GM19240 (cell line): ENCODE measurements around the gene KAZALD1.

Experiments used
- DNase-seq: peaks from one replicate; pipeline ENCODE4 v3.0.0; 2011; ENCODE audit warnings: low spot score; ENCODE audit not compliant: insufficient read length

KAZALD1 gene

DNA sequence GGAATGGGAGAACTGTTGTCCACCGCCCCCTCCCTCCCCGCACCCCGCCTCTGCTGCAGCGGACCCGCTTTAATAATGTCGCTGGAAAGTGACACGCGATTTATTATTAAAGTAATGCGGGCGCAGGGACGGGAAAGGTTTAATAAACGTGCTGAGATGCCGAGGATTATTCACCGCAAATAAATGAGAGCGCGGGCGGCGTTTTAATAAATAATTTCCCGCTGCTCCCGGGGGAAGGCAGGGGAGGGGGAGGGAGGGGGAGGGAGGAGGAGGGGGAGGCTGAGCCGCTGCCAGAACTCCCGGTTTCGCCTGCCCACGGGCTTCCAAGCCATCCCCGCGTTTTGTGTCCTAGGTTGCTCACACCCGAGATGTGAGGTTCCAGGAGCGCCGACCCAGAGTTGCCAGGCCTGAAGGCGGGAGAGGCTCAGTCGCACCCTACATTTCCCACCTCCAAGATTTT is 5.1 kb downstream of the KAZALD1 start:
- no peak for DNase-seq

DNA sequence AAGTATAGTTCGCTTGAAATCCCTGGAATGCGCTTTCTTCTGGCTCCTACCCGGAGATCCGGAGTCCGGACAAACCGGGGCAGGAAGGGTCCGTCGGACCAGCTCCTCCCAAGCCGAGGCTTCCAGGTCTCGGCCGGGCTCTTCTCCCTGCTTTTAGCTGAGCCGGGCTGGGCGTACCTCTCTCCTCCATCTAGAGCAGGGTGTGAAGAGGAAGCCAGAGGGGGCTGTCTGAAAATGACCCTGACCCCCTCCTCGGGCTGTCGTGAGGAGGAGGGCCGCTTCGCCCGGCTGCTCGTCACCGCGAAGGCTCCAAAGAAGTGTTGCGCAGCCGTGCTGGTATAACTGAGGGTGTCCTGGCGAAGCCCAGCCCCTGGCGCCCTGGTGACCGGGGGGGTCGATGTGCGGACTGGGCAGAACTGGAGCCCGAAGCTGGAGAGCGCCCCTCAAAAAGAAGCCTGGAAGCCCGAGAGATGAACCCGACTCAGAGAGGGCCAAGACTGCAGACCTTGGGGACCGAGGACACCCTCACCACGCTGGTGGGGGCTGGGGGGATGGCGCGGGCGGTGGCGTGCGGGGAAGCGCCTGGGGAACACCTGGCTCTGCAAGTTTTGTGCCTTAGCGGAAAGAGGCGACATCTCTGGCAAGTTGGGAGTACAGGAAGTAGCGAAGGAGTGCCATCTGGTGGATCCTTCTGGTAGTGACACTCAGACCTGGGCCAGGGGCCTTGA is 5.7 kb downstream of the KAZALD1 start:
- peak; percentile 78 for DNase-seq

DNA sequence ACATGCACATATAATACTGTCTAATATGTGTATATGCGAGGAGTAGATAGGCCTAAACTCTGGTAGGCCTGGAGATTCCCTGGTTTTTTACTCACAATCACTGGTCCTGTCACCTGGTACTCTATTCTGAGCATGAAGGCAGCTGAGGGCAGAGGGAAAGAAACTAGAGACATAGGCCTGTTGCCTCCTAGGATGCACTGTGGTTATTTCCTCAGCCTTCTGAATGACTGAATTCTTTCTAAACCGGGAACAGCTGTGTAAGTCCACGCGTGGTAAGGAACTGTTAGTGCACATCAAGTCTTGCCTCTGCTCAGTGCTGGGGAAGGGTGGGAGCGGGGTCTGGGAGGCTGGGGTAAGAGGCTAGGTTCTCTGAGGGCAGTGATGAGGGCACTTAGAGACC is 7.7 kb downstream of the KAZALD1 start:
- DNase-seq = no peak

DNA sequence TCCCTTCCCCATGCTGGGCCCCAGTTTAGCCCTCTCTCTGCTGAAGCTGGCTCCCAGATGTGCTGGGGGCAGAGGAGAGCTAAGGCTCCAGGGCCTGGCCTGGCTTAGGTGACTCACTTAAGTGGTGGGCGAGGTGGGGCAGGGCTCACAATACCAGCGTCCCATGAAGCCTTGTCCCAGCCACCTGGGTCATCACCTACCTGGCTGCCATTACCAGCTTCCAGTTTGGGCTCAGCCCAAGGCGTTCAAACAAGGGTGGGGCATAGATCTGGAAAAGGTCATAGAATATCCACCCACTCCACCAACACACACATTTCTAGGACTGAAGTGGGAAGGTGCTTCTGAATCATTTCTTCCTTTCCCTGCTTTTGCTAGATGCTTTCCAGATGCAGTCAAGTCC is 8.3 kb downstream of the KAZALD1 start:
- no peak for DNase-seq

DNA sequence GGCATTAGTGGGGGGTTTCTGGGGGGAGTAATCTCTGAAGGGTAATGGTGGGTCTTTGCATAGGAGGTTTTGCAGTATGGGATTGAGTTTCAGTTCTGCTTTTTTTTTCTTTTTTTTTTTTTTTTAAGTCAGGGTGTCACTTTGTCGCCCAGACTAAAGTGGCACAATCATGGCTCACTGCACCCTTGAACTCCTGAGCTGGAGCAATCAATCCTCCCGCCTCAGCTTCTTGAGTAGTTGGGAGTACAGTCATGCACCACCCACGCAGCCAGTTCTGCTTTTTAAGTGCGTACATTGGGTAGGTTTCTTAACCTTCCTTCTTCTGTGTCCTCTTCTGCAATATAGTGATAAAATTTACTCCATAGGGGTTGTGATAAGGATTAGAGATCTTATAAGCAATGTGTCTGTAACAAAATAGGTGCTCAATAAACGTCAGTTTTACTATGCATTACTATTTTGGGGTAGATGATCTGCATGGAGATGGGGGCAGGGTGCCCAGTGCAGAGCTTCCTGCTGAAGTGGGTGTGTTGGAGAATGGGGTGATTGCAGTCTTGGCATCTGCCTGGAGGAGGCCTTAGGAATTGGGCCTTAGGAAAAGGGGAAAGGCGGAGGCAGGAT is 9.6 kb downstream of the KAZALD1 start:
- no peak for DNase-seq

DNA sequence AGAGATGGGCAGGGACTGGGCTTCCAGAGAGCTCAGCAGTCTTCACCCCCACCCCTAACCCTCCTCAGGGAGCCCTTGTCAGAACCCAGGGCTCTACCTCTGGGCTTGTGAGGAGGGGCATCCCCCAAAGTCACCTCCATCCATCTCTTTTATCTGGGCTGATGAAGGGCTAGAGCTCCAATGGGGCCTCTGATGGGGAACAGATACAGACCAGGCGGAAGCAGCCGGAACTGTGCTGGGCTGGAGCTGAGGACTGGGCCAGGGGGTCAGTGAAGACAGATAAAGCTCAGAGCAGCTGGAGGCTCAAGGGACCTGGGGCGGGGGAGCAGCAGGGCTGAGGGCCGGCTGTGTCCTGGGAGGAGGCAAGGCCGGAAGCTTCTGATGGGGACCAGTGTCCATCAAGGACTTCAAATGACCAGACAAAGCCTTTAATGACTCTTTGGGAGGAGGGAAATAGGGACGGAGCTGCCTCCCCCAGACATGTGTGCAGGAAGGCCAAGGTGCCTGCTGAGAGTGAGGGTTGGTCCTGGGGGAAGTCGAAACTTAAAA is 10.2 kb downstream of the KAZALD1 start:
- no peak for DNase-seq

DNA sequence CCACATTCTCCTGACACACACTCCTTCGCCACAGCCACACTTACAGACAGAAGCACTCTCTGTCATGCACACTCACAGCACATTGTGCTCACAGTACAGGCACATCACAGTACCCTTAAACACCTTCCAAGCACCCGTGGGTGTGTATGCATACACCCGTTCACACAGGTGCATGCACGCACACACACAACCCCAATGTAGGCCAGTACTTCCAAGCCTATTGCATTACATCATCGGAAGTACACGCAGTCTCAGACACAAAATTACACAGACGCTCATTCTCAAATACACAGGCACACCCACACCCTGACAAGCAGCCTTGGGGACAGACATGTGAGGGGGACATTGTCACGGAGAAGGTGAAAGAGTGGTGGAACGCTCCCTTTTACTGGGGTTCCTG is 11.1 kb downstream of the KAZALD1 start:
- DNase-seq = no peak

DNA sequence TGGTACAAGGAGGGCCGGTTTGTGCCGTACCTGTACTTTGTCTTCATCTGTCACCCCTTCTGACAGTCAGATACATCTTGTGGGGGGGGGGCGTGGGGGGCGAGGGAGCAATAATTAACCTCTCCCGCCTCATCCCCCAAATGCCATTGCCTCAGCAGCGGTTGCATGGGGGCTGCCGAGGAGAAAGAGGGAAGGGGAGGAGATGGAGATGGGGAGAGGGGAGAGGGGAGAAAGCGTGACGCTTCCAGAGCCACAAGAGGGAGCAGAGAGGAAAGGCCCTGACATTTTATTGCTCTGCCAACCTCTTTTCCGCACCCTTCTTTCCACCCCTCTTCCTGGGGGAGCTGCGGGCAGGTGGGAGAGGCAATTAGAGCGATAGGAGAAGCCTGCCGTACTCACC is 11.8 kb downstream of the KAZALD1 start:
- DNase-seq = no peak

DNA sequence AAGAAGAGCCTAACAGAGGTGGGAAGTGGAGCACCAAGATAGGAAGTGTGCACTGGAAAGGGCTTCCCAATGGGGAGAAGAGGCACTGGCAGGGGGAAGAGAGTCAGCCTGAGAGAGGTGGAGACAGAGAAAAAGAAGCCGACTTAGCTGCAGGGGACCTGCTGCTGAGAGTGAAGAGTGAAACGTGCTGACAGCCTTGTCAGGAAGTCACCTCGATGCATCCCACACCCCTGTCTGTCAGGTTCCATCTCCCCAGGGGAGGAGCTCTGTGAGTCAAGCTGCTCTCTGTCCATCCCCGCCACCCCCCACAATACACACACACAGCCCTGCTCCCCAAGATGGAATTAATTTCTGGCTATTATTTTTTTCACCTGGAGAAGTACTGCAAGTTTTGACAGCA is 14.0 kb downstream of the KAZALD1 start:
- DNase-seq = no peak

DNA sequence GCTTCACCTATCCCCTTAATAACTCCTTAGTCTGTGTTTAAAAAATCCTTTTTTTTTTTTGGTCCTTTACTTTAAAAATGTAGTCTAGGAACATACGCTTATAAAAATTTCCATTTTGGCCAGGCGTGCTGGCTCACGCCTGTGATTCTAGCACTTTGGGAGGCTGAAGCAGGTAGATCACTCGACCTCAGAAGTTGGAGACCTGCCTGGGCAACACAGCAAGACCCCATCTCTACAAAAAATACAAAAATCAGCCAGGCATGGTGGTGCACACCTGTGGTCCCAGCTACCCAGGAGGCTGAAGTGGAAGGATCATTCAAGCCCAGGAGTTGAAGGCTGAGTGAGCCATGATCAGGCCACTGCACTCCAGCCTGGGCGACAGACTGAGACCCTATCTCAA is 14.8 kb downstream of the KAZALD1 start:
- no peak for DNase-seq

DNA sequence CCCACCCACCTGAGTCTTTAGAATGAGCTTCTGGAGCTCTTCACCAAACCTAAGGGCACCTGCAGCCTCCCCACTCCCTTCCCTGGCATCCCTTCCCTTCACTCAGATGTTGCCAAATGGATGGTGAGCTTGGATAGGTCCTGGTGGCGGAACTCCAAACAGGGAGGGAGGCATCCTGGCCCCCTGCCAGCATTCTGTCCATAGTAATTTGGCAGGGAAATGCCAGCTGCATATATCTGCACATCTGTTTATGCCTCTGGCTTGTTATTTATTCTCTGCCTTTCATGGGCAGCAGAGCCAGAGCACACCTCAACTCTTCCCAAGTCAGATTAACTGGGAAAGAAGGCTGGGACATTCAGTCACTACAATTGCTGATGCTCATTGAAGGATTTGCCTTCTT is 18.1 kb downstream of the KAZALD1 start:
- DNase-seq = no peak

DNA sequence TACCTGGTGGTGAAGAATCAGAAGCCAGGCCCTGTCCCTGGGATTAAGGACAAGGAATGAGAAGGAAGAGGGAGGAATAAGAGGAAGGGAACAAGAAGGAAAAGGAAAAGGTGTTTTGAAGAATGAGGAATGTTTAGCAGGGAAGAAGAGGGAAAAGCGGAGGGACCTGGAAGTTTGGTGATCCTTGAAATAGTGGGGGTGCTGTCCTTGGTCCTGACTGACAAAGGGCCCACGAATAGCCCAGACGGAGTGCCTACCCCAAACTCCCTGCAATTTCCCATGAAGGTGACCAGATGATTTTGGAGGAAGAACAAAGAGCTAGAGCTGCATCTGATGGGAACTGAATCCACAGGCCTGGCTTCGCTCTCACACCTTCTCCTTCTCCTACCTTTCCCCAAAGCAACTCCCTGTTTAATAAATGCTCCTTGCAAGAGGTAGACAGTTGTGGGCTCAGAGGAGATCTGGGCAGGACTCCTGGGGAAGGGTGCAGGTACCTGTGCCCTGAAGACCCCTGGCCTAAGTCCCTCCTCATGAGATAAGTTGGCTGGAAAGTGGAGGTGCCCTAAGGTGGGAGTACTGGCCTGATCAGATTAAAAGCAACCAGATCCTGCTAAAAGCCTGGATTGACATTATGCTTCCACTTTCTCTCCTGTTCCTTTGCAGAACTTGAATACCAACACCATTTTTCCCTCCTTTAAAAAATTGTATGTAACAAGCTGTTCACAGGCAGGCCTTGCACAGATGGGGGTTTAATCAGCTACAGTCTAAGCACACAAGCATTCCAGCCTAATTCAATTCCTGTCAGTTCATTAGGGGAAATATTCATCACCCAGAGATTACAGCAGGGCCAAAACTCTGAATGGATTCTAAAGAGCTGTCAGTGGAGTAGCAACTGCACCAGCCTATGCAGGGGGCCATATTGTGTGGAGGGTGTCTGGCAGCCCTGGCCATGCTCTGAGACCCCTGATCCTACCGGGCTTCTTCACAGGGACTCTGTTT is 19.4 kb downstream of the KAZALD1 start:
- no peak for DNase-seq

DNA sequence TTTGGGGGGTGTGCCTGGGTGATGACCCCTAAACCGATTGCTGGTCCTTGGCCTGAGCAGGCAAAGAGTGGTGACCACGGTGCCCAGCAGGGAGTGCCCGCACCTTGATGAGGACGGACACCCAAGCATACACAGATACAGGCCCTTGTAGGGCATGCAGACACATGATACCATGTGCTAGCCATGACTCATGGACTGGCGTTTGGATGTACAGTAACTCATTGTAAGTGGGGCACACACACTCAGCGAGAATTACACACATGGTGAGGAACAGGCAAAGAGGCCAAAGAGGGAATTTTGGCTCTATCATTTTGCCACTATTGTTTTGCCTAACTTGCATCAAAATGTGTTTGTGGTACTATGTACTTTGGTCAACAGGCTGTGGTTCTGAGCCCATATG is 24.1 kb downstream of the KAZALD1 start:
- no peak for DNase-seq

DNA sequence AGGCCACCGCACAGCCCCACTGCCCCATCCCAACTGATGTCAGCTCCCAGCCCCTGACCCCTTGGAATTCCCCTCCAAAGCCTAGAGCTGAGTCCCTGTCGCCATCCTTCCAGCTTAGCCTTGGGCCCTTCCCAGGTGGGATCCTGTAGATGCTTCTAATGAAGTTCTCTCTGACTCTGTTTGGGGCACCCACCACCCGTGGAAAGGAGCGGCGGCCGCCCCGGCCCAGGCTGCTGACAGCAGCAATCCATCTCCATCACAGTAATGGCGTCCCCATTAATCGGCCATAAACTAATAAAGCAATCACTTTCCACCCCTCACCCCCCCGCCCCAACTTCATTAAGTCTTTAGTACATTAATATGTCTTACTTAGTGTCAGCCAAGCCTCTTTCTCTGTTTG is 25.6 kb downstream of the KAZALD1 start:
- no peak for DNase-seq

DNA sequence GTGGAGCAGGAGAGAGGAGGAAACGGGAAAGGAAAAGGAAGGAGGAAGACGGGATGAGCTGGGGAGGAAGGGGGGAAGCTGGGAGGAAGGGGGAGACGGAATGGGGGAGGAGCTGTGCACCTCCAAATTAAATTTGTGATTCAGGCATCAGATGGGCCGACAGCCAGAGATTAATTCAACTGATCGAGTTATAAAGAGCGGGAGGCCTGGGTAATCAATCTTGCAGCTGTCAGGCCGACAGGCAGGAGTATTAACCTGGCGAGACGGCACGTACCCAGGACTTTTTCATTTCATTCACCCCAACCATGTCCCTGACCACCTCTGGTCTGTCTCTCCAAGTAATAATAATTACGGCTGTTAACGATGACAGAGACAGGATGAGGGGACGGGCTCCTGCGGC is 26.2 kb downstream of the KAZALD1 start:
- DNase-seq = no peak

DNA sequence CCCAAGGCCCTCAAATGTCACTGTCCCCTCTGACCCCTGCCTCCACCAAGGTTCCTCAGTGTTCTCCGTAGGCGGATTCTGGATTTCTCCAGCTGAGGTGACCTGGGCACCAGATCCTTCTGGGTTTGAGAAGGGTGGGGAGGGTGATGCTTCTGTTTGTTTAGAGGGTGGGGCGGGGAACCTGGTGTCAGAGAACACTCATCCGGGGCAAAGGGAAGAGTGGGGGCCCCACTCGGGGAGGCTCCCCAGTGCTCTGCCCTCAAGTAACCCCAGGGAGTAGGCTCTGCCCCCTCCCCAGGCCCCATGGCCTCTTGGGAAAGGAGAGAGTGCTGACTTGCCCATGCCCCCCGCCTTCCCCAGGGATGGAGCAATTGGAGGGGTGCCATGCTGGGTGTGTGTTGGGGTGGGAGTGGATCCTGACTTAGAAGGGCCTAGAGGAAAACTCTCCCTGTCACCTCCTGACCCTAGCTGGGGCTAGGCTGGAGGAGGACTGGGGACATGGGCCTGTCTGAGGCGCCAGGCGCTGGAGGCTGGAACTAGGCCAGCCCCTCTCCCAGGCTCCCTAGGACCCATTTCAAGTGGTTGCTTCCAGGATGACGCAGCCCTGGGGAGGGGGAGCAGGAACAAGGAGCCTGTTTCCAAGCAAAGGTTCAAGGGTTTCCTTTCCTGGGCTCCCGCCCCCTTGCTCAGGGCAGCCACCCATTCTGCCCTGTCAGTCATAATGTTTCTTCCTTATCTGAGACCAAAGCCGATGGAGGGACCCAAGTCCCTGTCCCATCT is 27.9 kb downstream of the KAZALD1 start:
- DNase-seq = no peak

DNA sequence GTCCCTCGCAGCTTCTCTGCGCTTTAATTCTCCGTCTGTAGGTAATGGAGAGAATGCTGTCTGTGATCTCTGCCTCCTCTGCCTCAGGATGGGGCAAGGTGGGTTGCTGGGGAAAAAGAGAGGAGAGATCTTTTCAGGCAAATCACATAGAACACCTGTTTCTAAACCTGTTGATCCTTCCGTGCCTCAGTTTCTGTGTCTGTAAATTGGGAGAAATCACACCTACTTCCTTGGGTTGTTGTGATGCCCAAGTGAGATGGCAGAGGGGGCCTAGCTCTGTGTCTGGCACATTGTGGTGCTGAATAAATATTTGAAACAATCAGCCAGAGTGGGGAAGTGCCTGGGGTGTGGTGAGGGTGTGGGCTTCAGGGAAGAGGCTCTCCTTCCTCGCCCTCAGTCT is 28.8 kb downstream of the KAZALD1 start:
- DNase-seq = no peak

DNA sequence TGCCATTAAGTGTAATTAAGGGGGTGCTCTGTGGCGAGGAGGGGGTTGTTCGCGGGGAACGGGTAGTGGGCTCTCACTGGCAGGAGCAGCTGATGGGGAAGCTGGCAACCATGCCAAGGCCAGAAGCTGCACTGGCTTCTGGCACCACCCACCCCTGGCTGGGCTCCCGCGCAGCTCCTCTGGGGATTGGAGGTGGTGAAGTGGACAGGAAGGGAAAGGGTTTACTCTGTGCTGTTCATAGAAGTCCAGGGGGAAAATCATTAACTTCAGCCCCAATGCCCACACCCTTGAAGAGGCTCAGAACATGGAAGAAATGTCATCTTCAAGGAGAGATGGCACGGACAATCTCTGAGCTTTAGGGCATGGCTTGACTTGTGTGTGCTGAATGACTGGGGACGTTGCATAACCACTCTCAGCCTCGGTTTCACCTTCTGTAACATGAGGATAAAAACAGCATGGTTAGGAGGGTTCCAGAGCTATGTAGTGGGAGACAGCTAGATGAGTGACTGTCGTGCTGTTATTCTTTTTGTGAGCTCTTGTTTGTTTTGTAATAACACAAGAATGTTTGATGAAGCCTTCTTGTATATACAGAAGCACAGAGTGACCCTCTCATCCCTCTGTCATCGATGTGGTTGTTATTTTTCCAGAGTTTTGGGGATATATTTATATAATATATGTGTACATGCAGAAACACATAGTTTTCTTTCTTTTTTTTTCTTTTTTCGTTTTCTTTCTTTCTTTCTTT is 29.9 kb downstream of the KAZALD1 start:
- DNase-seq = no peak

DNA sequence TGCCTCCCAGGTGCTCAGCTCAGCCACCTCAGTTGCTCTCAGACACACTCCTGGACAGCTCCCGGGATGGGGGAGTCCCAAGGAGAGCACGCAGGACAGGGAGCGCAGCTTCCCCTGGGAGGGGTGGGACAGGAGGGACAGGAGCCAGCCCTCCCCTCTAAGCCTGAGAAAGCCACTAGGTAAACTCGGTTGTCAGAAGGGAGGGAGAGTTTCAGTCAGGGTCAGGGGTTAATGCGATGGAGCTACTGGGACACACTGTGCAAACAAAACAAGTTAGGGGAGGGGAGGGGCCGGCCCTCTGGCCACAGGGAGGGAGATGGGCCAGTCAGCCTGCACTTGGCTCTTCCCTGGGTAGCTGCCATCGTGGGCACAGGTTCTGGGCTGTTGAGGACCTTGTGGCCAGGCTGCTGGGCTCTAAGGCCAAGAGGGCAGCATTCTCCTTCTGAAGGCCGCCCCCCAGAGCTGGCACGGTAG is 31.1 kb downstream of the KAZALD1 start:
- DNase-seq = no peak
